CD14-positive monocyte (primary cell): Measurements from ENCODE around the gene RBM38. TPM values are rescaled to one million over a fixed set of nuclear protein-coding genes. Genes with fewer than 3 reads are reported as not detected.

Experiments used
- DNase-seq, 3 donors: peaks; one replicate each; pipeline ENCODE4 v3.0.0-alpha.2; 2011 to 2022
- H2AFZ ChIP-seq: 2 replicates; pipeline ENCODE4 v1.6.0; 2012; ENCODE audit warnings: mild to moderate bottlenecking, low read depth, low read length, inconsistent platforms; ENCODE audit not compliant: insufficient read depth, poor library complexity, severe bottlenecking
- H3K27ac ChIP-seq, 2 donors: 1 replicate in 1 of 2; 2 replicates in 1 of 2; pipeline ENCODE4 v1.5.1; 2012 to 2013; ENCODE audit warnings: low read length in 2 of 2, control low read depth in 1 of 2, inconsistent platforms in 1 of 2, low read depth in 1 of 2, mild to moderate bottlenecking in 1 of 2
- H3K27me3 ChIP-seq, 2 donors: one replicate each; pipeline versions ENCODE4 v1.6.0 to v1.6.1; 2011 to 2013; ENCODE audit warnings: low read length in 2 of 2; ENCODE audit not compliant: control insufficient read depth in 2 of 2, insufficient read depth in 2 of 2
- H3K36me3 ChIP-seq, 2 donors: replicated peaks in 1 of 2; 1 replicate in 1 of 2; 2 replicates in 1 of 2; pipeline versions ENCODE4 v1.5.1 to v1.6.1; 2012 to 2013; ENCODE audit warnings: low read length in 2 of 2, control low read depth in 1 of 2, inconsistent platforms in 1 of 2, mild to moderate bottlenecking in 1 of 2; ENCODE audit not compliant: insufficient read depth in 2 of 2, control insufficient read depth in 1 of 2
- H3K4me1 ChIP-seq, 2 donors: 1 replicate in 1 of 2; 2 replicates in 1 of 2; pipeline versions ENCODE4 v1.5.1 to v1.6.1; 2012 to 2013; ENCODE audit warnings: low read length in 2 of 2, control low read depth in 1 of 2, inconsistent platforms in 1 of 2, mild to moderate bottlenecking in 1 of 2, moderate library complexity in 1 of 2; ENCODE audit not compliant: insufficient read depth in 2 of 2, control insufficient read depth in 1 of 2
- H3K4me2 ChIP-seq: replicated peaks from 2 replicates; pipeline ENCODE3; 2012; ENCODE audit warnings: low read length, moderate library complexity, mild to moderate bottlenecking; ENCODE audit not compliant: poor library complexity, severe bottlenecking; ENCODE audit errors: extremely low read depth
- H3K4me3 ChIP-seq, 3 experiments: fragments of 200-600 bp in 1 of 3; sonication (generic) in 1 of 3; replicated peaks in 1 of 3; 1 replicate in 2 of 3; 2 replicates in 1 of 3; pipeline ENCODE4 v1.5.1; 2011 to 2013; ENCODE audit warnings: low read length in 3 of 3, mild to moderate bottlenecking in 3 of 3, control low read depth in 2 of 3, low read depth in 2 of 3, inconsistent platforms in 1 of 3, moderate library complexity in 1 of 3
- H3K79me2 ChIP-seq: 2 replicates; pipeline ENCODE4 v1.6.0; 2012; ENCODE audit warnings: mild to moderate bottlenecking, control low read depth, inconsistent platforms, low read length, moderate library complexity; ENCODE audit not compliant: insufficient read depth
- H3K9ac ChIP-seq: 2 replicates; pipeline ENCODE4 v1.6.0; 2017; ENCODE audit warnings: low read length, mild to moderate bottlenecking; ENCODE audit not compliant: insufficient read depth, poor library complexity, severe bottlenecking
- H3K9me3 ChIP-seq, 2 donors: replicated peaks in 1 of 2; 1 replicate in 1 of 2; 2 replicates in 1 of 2; pipeline versions ENCODE4 v1.5.1 to v1.6.1; 2012 to 2013; ENCODE audit warnings: low read length in 2 of 2, control low read depth in 1 of 2; ENCODE audit not compliant: control insufficient read depth in 1 of 2, insufficient read depth in 1 of 2
- H4K20me1 ChIP-seq: 2 replicates; pipeline ENCODE4 v1.6.0; 2012; ENCODE audit warnings: mild to moderate bottlenecking, low read length, control low read depth, moderate library complexity; ENCODE audit not compliant: insufficient read depth
- H3K27ac Mint-ChIP-seq, 7 donors: one replicate each; pipeline ENCODE4 v1.8.0; 2020; ENCODE audit warnings: mild to moderate bottlenecking in 7 of 7, mixed read lengths in 7 of 7, moderate library complexity in 6 of 7, inconsistent platforms in 2 of 7
- H3K27me3 Mint-ChIP-seq, 3 donors: one replicate each; pipeline ENCODE4 v1.8.0; 2021 to 2022; ENCODE audit warnings: low read depth in 3 of 3, mild to moderate bottlenecking in 3 of 3, mixed read lengths in 3 of 3, moderate library complexity in 3 of 3, inconsistent platforms in 1 of 3
- H3K36me3 Mint-ChIP-seq, 2 donors: one replicate each; pipeline ENCODE4 v1.8.0; 2020; ENCODE audit warnings: mixed read lengths in 2 of 2, inconsistent platforms in 1 of 2, mild to moderate bottlenecking in 1 of 2
- H3K4me1 Mint-ChIP-seq: one replicate; pipeline ENCODE4 v1.8.0; 2020; ENCODE audit warnings: mild to moderate bottlenecking, mixed read lengths
- H3K4me3 Mint-ChIP-seq, 2 donors: one replicate each; pipeline ENCODE4 v1.8.0; 2020; ENCODE audit warnings: mild to moderate bottlenecking in 2 of 2, mixed read lengths in 2 of 2, moderate library complexity in 1 of 2
- H3K9me3 Mint-ChIP-seq, 7 donors: one replicate each; pipeline ENCODE4 v1.8.0; 2020 to 2022; ENCODE audit warnings: mixed read lengths in 7 of 7, mild to moderate bottlenecking in 6 of 7, moderate library complexity in 6 of 7, inconsistent platforms in 2 of 7
- WGBS: methylation state at CpG from one replicate; pipeline ENCODE4 v1.1.5; 2013; ENCODE audit warnings: missing lambda C conversion rate; ENCODE audit not compliant: insufficient coverage; 5-methylcytosine and 5-hydroxymethylcytosine counted together
- intact Hi-C, 2 donors: fragments of 100-400 bp; cut with micrococcal nuclease; formaldehyde crosslinking; loops; one replicate each; pipeline versions ENCODE4 v1.15.0 to v1.15.1; 2023
- polyA plus RNA-seq, 3 donors: library from polyadenylated mRNA; depleted of rRNA in 1 of 3; unstranded in 2 of 3; stranded (reverse) in 1 of 3; fragments of 300-500 nt in 2 of 3; fragments of >200 nt in 1 of 3; fragmentation: Illumina TruSeq in 2 of 3; gene quantifications; 1 replicate in 2 of 3; 2 replicates in 1 of 3; pipeline ENCODE4 v1.2.3, GENCODE V29; 2012 to 2021
- TF ChIP-seq, protein P1 (sequence below): fragments of 200-600 bp; IDR thresholded peaks from one replicate; pipeline ENCODE4 v1.8.0; 2022; ENCODE audit warnings: antibody characterized with exemption, mild to moderate bottlenecking

Gene RBM38
- polyA plus RNA-seq, 3 donors, result 7.5 to 48.3 (median 17.8) TPM

DNA sequence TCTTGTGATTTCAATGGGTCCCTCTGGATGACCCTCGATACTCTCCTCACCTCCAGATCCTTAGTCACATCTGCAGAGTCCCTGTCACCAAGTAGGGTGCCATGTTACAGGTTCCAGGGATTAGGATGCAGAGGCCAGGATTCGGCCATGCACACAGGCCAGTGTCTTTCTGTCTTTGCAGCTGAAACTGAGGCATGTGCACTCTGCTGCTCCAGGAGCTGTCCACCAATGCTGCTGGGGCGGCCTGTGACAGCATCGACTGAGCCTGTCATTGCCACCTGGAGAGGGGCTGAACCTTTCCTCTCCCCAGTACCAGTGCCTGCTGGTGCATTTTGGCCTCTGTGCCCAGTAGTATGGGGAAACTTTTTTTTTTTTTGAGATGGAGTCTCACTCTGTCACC is 4.4 kb upstream of the RBM38 start:
- Histone ChIP-seq H3K36me3 (peaks cover 3 to 17% of the 10 kb centered on the region in 2 donors), H3K9ac (no peak overlapping the region), H3K4me2 (no peak overlapping the region), H3K27me3 (no peaks in the 10 kb centered on the region), H3K4me1 (peaks cover 29 to 36% of the 10 kb centered on the region in 2 donors), H3K4me3 (no peak overlapping the region), H3K79me2 (no peaks in the 10 kb centered on the region), H4K20me1 (peaks cover 6% of the 10 kb centered on the region), H3K9me3 (no peaks in the 10 kb centered on the region), H2AFZ (no peak overlapping the region), H3K27ac (no peak overlapping the region)
- Mint-ChIP-seq H3K36me3 (peaks cover 12 to 24% of the 10 kb centered on the region in 2 donors), H3K27me3 (peaks cover 2 to 16% (median 7%) of the 10 kb centered on the region in 3 donors), H3K4me3 (no peak overlapping the region), H3K27ac (no peak overlapping the region), H3K4me1 (peaks cover 32% of the 10 kb centered on the region), H3K9me3 (peaks cover 0 to 5% (median 0%) of the 10 kb centered on the region in 7 donors)
- 94% methylated on average over 2 of the region's 4 CpGs for WGBS
- no peak for DNase-seq
- intact Hi-C loops, result loop anchor here in 1 of 2 donors (5.0 to 10.0 kb wide), 2 partner anchors 66 to 208 kb away; no protein-coding TSS in a partner anchor
- TF ChIP-seq, protein P1, sequence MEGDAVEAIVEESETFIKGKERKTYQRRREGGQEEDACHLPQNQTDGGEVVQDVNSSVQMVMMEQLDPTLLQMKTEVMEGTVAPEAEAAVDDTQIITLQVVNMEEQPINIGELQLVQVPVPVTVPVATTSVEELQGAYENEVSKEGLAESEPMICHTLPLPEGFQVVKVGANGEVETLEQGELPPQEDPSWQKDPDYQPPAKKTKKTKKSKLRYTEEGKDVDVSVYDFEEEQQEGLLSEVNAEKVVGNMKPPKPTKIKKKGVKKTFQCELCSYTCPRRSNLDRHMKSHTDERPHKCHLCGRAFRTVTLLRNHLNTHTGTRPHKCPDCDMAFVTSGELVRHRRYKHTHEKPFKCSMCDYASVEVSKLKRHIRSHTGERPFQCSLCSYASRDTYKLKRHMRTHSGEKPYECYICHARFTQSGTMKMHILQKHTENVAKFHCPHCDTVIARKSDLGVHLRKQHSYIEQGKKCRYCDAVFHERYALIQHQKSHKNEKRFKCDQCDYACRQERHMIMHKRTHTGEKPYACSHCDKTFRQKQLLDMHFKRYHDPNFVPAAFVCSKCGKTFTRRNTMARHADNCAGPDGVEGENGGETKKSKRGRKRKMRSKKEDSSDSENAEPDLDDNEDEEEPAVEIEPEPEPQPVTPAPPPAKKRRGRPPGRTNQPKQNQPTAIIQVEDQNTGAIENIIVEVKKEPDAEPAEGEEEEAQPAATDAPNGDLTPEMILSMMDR, result no peak

DNA sequence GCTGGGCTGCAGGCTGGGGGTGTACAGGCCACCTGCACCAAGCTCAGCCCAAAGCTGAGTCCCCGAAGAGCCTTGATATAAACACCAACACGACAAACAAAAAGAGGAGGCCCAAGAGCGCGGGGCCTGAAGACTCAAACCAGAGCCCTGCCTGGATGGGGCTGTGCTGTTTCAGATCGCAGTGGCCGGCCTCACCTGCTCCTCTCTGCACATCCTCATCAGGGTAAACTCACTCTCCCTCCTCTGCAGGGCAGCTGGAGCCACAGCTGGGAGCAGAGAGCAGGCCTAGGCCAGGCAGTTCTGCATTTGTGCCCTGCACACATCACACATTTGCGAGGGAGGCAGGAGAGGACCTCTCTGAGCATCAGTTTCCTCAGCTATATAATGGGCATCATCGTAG is 3.7 kb upstream of the RBM38 start:
- Mint-ChIP-seq H3K9me3 (peaks cover 0 to 5% (median 0%) of the 10 kb centered on the region in 7 donors), H3K36me3 (peaks cover 12 to 24% of the 10 kb centered on the region in 2 donors), H3K4me3 (no peak overlapping the region), H3K27me3 (peaks cover 2 to 16% (median 7%) of the 10 kb centered on the region in 3 donors), H3K27ac (no peak overlapping the region), H3K4me1 (peaks cover 33% of the 10 kb centered on the region)
- 97% methylated on average over 8 of the region's 8 CpGs for WGBS
- H3K27me3 ChIP-seq, result no peaks in the 10 kb centered on the region
- H3K9ac ChIP-seq, result no peak overlapping the region
- no peak overlapping the region for H3K27ac ChIP-seq
- no peak overlapping the region for H2AFZ ChIP-seq
- peaks cover 6% of the 10 kb centered on the region for H3K79me2 ChIP-seq
- H3K4me3 ChIP-seq, result no peak overlapping the region
- peaks cover 6% of the 10 kb centered on the region for H4K20me1 ChIP-seq
- intact Hi-C loops, result loop anchor here in 1 of 2 donors (5.0 to 10.0 kb wide), 2 partner anchors 65 to 207 kb away; no protein-coding TSS in a partner anchor
- TF ChIP-seq, protein P1, result no peak
- H3K4me2 ChIP-seq, result no peak overlapping the region
- peaks cover 34 to 41% of the 10 kb centered on the region in 2 donors for H3K4me1 ChIP-seq
- no peaks in the 10 kb centered on the region for H3K9me3 ChIP-seq
- H3K36me3 ChIP-seq, result peaks cover 3 to 17% of the 10 kb centered on the region in 2 donors
- no peak for DNase-seq
